SK-MEL-5 (cell line): ENCODE data around the gene TGFB1I1. TPM values are rescaled to one million over a fixed set of nuclear protein-coding genes. Genes with fewer than 3 reads are reported as not detected.
"Not testable (repeated sequence)": the region's sequence is repeated elsewhere in the genome, so short reads cannot be mapped to it uniquely, and the experiment has no call there.

ENCODE experiments used
- DNase-seq: peaks from one replicate; pipeline ENCODE4 v3.0.0-alpha.2; 2016; ENCODE audit warnings: low read depth, low spot score
- in situ Hi-C: cut with HindIII; loops from 2 replicates; pipeline ENCODE4 v1.10.0; 2016; ENCODE audit warnings: low sequenced_read_pairs, high pct_unique_total_duplicates, low pct_unique_long_range_greater_than_20kb
- polyA plus RNA-seq, 2 experiments: library from polyadenylated mRNA; depleted of rRNA; stranded (reverse); fragments of >200 nt; gene quantifications; 2 replicates each; pipeline ENCODE4 v1.2.3, GENCODE V29; 2015
- total RNA-seq: library from RNA; depleted of rRNA; stranded (reverse); fragments of >200 nt; shearing (Covaris generic); gene quantifications from 2 replicates; pipeline ENCODE4 v1.2.3, GENCODE V29; 2014; rRNA removed

The TGFB1I1 gene
- 0.67 and 1.3 TPM in 2 replicates for total RNA-seq
- 0.58 and 1.2 TPM in 2 replicates for polyA plus RNA-seq (2015; cell fraction: cytosol; rRNA removed)
- polyA plus RNA-seq (2015; cell fraction: nucleus; rRNA removed), result 0.83 TPM in 1 of 2 replicates, not detected in the other

- DNase-seq, result no peak
- in situ Hi-C loops, result no loop called here
Observed at GRCh38 chr16:31471875-31472708, at the start of gene TGFB1I1. TGFB1I1 (plus strand) TSS chr16:31472152; CDS start chr16:31472189, 37 bp downstream.

- no peak for DNase-seq
- in situ Hi-C loops, result no loop called here
Observed at GRCh38 chr16:31423241-31423640, 48.7 kb upstream of the TGFB1I1 start.

- no peak for DNase-seq
- in situ Hi-C loops, result no loop called here
Observed at GRCh38 chr16:31423801-31424200, 48.2 kb upstream of the TGFB1I1 start.

- in situ Hi-C loops, result no loop called here
- peak; percentile 34 for DNase-seq
Observed at GRCh38 chr16:31427441-31428278, 44.3 kb upstream of the TGFB1I1 start.

GRCh38 chr16:31428279-31428597 is 43.7 kb upstream of the TGFB1I1 start, which contains the start of gene COX6A2:
COX6A2 (minus strand) TSS chr16:31428360; CDS start chr16:31428325, 35 bp downstream.
- in situ Hi-C loops, result no loop called here
- DNase-seq, result no peak

- in situ Hi-C loops, result no loop called here
- no peak for DNase-seq
Observed at GRCh38 chr16:31428638-31429247, 43.2 kb upstream of the TGFB1I1 start.

GRCh38 chr16:31429314-31429713 is 42.6 kb upstream of the TGFB1I1 start:
- in situ Hi-C loops, result no loop called here
- no peak for DNase-seq

GRCh38 chr16:31429796-31430195 is 42.2 kb upstream of the TGFB1I1 start:
- DNase-seq, result no peak
- in situ Hi-C loops, result no loop called here

GRCh38 chr16:31430380-31431052 is 41.4 kb upstream of the TGFB1I1 start:
- DNase-seq, result no peak
- in situ Hi-C loops, result no loop called here

- in situ Hi-C loops, result no loop called here
- no peak for DNase-seq
Observed at GRCh38 chr16:31435341-31436220, 36.4 kb upstream of the TGFB1I1 start.

- no peak for DNase-seq
- in situ Hi-C loops, result no loop called here
Observed at GRCh38 chr16:31436221-31437045, 35.5 kb upstream of the TGFB1I1 start.

GRCh38 chr16:31438414-31438813 is 33.5 kb upstream of the TGFB1I1 start:
- in situ Hi-C loops, result no loop called here
- DNase-seq, result no peak

GRCh38 chr16:31439023-31439422 is 32.9 kb upstream of the TGFB1I1 start:
- in situ Hi-C loops, DNase-seq: not testable (repeated sequence)

GRCh38 chr16:31439519-31439918 is 32.4 kb upstream of the TGFB1I1 start:
- in situ Hi-C loops, result no loop called here

GRCh38 chr16:31440516-31441184 is 31.3 kb upstream of the TGFB1I1 start:
- no peak for DNase-seq
- in situ Hi-C loops, result no loop called here

More at GRCh38 chr16:31439519-31439918, 32.4 kb upstream of the TGFB1I1 start:
- no peak for DNase-seq
